ENCODE data around the gene AJUBA.

AJUBA gene

GRCh38 chr14:22935156-22935555 lies 47.2 kb downstream of the AJUBA start:
- no peak for DNase-seq (ENCODE audit: low spot score)

GRCh38 chr14:22932146-22932545 lies 50.2 kb downstream of the AJUBA start:
- no peak for DNase-seq (ENCODE audit: low spot score)

GRCh38 chr14:22929961-22930364 lies 52.4 kb downstream of the AJUBA start:
- no peak for DNase-seq (ENCODE audit: low spot score)

- peak; percentile 99 for DNase-seq (ENCODE audit: low spot score)
Observed at GRCh38 chr14:22929104-22929960, 53.0 kb downstream of the AJUBA start, which contains the start of gene PRMT5. TSS of gene PRMT5 (minus strand) at chr14:22929376. CDS start at chr14:22929361, 15 bp downstream.

GRCh38 chr14:22928237-22929103 lies 53.9 kb downstream of the AJUBA start:
- no peak for DNase-seq (ENCODE audit: low spot score)

- no peak for DNase-seq (ENCODE audit: low spot score)
Observed at GRCh38 chr14:22926316-22926715, 56.0 kb downstream of the AJUBA start.

- DNase-seq (ENCODE audit: low spot score): no peak
Observed at GRCh38 chr14:22925513-22925912, 56.8 kb downstream of the AJUBA start.

- DNase-seq (ENCODE audit: low spot score): no peak
Observed at GRCh38 chr14:22923746-22924145, 58.6 kb downstream of the AJUBA start.

- DNase-seq (ENCODE audit: low spot score): no peak
Observed at GRCh38 chr14:22922294-22922693, 60.1 kb downstream of the AJUBA start.

All from COLO829 (cell line).